HEK293T (cell line): ENCODE data around the gene CCDC83.

Source experiments
- BHLHE40 ChIP-seq: fragments of 450-650 bp; IDR thresholded peaks from 2 replicates; pipeline ENCODE4 v1.6.1; 2016; ENCODE audit warnings: mild to moderate bottlenecking, moderate library complexity, borderline replicate concordance
- ELF4 ChIP-seq: fragments of 450-650 bp; IDR thresholded peaks from 2 replicates; pipeline ENCODE4 v1.6.1; 2017; ENCODE audit warnings: antibody characterized with exemption
- FOXA1 ChIP-seq: fragments of 450-650 bp; IDR thresholded peaks from 2 replicates; pipeline ENCODE4 v1.6.1; 2016; ENCODE audit warnings: mild to moderate bottlenecking
- FOXK2 ChIP-seq: fragments of 450-650 bp; IDR thresholded peaks from 2 replicates; pipeline ENCODE4 v1.6.1; 2016; ENCODE audit warnings: mild to moderate bottlenecking
- FOXM1 ChIP-seq: fragments of 450-650 bp; IDR thresholded peaks from 2 replicates; pipeline ENCODE4 v1.6.1; 2017; ENCODE audit warnings: mild to moderate bottlenecking, borderline replicate concordance
- HDGF ChIP-seq: fragments of 450-650 bp; IDR thresholded peaks from 2 replicates; pipeline ENCODE4 v1.6.1; 2017; ENCODE audit warnings: antibody characterized with exemption, borderline replicate concordance
- L3MBTL2 ChIP-seq: fragments of 450-650 bp; conservative IDR thresholded peaks from 2 replicates; pipeline ENCODE4 v1.6.1; 2016; ENCODE audit warnings: mild to moderate bottlenecking
- NFRKB ChIP-seq: fragments of 450-650 bp; IDR thresholded peaks from 2 replicates; pipeline ENCODE4 v1.6.1; 2016; ENCODE audit warnings: mild to moderate bottlenecking, moderate library complexity
- SP1 ChIP-seq: fragments of 450-650 bp; IDR thresholded peaks from 2 replicates; pipeline ENCODE4 v1.6.1; 2017
- SUZ12 ChIP-seq: fragments of 450-650 bp; IDR thresholded peaks from 2 replicates; pipeline ENCODE4 v1.6.1; 2016; ENCODE audit warnings: mild to moderate bottlenecking
- TARDBP ChIP-seq: fragments of 450-650 bp; IDR thresholded peaks from 2 replicates; pipeline ENCODE4 v1.6.1; 2016
- ZNF384 ChIP-seq: fragments of 450-650 bp; IDR thresholded peaks from 2 replicates; pipeline ENCODE4 v1.6.1; 2016
- TF ChIP-seq, protein P1 (sequence below): fragments of 450-650 bp; IDR thresholded peaks from 2 replicates; pipeline ENCODE4 v1.6.1; 2016

DNA sequence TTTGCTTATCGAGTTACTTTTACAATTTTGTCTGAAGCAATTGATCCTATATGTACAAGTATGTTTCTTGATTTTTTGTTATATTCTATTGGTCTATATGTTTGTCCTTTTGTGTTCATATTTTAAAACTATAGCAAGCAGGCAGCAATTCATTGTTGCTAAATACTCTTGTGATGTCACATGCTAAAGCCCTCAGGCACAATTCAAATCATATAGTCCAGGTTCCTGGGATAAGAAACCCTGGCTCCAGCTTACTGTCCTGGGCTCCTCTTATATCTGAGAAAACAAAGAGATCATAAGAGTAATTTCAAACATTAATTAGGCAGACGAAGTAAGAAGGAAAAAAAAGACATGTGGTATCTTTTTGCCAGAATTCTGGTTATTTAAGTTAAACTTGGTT, 6.6 kb upstream of the CCDC83 start:
- TF ChIP-seq L3MBTL2 (no peak), SP1 (no peak), ELF4 (no peak), ZNF384 (no peak), TARDBP (no peak), HDGF (no peak), NFRKB (no peak), SUZ12 (no peak), FOXK2 (no peak), FOXM1 (no peak), BHLHE40 (no peak), FOXA1 (no peak)
- TF ChIP-seq, protein P1, sequence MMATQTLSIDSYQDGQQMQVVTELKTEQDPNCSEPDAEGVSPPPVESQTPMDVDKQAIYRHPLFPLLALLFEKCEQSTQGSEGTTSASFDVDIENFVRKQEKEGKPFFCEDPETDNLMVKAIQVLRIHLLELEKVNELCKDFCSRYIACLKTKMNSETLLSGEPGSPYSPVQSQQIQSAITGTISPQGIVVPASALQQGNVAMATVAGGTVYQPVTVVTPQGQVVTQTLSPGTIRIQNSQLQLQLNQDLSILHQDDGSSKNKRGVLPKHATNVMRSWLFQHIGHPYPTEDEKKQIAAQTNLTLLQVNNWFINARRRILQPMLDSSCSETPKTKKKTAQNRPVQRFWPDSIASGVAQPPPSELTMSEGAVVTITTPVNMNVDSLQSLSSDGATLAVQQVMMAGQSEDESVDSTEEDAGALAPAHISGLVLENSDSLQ: no peak
